Lung (tissue), 12 donors: Measurements from ENCODE around the gene PLP2. TPM values are rescaled to one million over a fixed set of nuclear protein-coding genes. Genes with fewer than 3 reads are reported as not detected.
"Not testable (repeated sequence)": the region's sequence is repeated elsewhere in the genome, so short reads cannot be mapped to it uniquely, and the experiment has no call there.

Source experiments
- ATAC-seq: fragments of 200-7000 bp; cut with Tn5 transposase; one replicate; pipeline ENCODE4 v1.9.1; 2020; ENCODE audit warnings: moderate number of reproducible peaks; ENCODE audit not compliant: insufficient read depth, low FRiP score
- DNase-seq, 3 donors: peaks; one replicate each; pipeline ENCODE4 v3.0.0-alpha.2; 2013 to 2017
- H3K27ac ChIP-seq, 2 donors: one replicate each; pipeline ENCODE4 v1.5.1; 2013; ENCODE audit warnings: mild to moderate bottlenecking in 2 of 2, moderate library complexity in 2 of 2, control low read depth in 1 of 2, inconsistent platforms in 1 of 2, low read depth in 1 of 2, low read length in 1 of 2
- H3K27me3 ChIP-seq, 3 donors: one replicate each; pipeline ENCODE4 v1.5.1; 2013; ENCODE audit warnings: low read length in 2 of 3; ENCODE audit not compliant: control insufficient read depth in 3 of 3, insufficient read depth in 3 of 3
- H3K36me3 ChIP-seq, 4 donors: one replicate each; pipeline ENCODE4 v1.5.1; 2013; ENCODE audit warnings: low read length in 4 of 4, mild to moderate bottlenecking in 1 of 4, moderate library complexity in 1 of 4; ENCODE audit not compliant: control insufficient read depth in 4 of 4, insufficient read depth in 4 of 4
- H3K4me1 ChIP-seq, 5 donors: one replicate each; pipeline ENCODE4 v1.5.1; 2013; ENCODE audit warnings: low read length in 5 of 5, mild to moderate bottlenecking in 2 of 5, moderate library complexity in 1 of 5; ENCODE audit not compliant: control insufficient read depth in 5 of 5, insufficient read depth in 5 of 5
- H3K4me3 ChIP-seq: one replicate; pipeline ENCODE4 v1.5.1; 2013; ENCODE audit warnings: mild to moderate bottlenecking, control low read depth, moderate library complexity
- H3K9ac ChIP-seq, 2 donors: one replicate each; pipeline ENCODE4 v1.5.1; 2013; ENCODE audit warnings: low read length in 2 of 2, control low read depth in 1 of 2; ENCODE audit not compliant: insufficient read depth in 1 of 2
- H3K9me3 ChIP-seq, 4 donors: one replicate each; pipeline ENCODE4 v1.5.1; 2013; ENCODE audit warnings: low read length in 3 of 4, mild to moderate bottlenecking in 1 of 4, moderate library complexity in 1 of 4; ENCODE audit not compliant: control insufficient read depth in 4 of 4, insufficient read depth in 3 of 4
- WGBS, 2 donors: extraction: QIAGEN DNeasy Blood & Tissue Kit; methylation state at CpG; one replicate each; pipeline ENCODE4 v1.1.7; 2013; 5-methylcytosine and 5-hydroxymethylcytosine counted together
- polyA plus RNA-seq, 2 donors: library from polyadenylated mRNA; stranded (reverse); fragments of 200-250 nt; gene quantifications; one replicate each; pipeline ENCODE4 v1.2.1, GENCODE V29; 2013
- total RNA-seq, 2 donors: library from RNA; depleted of rRNA in 1 of 2; stranded (reverse); fragments of >200 nt in 1 of 2; gene quantifications; one replicate each; pipeline ENCODE4 v1.2.1, GENCODE V29; 2014 to 2021
- TF ChIP-seq, protein P1 (sequence below): IDR thresholded peaks from 2 replicates; pipeline ENCODE4 v1.5.1; 2012; ENCODE audit warnings: mild to moderate bottlenecking; ENCODE audit errors: control extremely low read depth, extremely low read depth
- donor health status: control.
- donor health status: control.
- donor health status: Bipolar disorder and iron deficiency.
- donor health status: healthy.
- donor health status: DM: yes; HTN: yes; CAD: no.

Gene PLP2
- total and polyA plus RNA-seq, 4 donors: 8.9 to 222 (median 159) TPM

DNA sequence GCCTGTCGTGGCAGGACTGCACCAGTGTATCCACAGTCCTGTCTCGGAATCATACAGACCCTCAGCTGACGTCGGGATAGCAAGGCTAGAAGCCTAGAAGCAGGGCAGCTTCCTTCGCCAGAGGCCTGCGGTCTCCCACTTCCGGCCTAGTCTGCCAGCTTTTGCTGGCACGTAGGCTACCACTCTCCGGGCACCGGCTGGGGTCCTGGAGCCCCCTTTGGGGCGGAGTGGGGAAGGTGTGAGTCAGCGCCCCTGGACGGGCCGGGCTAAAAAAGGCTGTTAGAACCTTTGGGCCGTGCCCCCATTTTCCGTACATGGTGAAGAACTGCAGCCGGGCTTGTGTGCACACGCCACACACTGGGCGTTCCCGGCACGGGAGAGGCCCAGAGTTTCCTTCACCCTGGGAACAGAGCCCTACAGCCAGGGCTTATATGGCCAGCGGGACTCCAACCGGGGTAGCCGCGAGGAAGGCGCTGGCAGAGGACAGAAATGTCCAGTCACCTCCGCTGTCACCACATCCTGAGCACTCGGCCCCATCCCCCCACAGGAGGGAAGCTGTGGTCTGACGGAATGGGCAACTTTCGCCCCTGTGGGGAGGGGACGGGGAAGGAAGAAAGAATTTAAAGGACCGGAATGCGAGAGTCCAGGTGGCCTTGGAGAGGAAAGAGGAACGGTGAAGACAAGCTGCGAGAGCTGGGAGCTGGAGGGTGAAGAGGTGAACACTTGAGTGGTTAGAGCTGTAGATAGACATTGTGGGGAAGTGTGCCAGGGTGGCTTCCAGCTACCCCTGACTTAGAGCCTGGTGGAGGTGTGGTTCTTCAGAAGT, 4.6 kb upstream of the PLP2 start:
- H3K36me3 ChIP-seq: no peaks in the 10 kb centered on the region
- H3K4me1 ChIP-seq: peaks cover 0 to 5% (median 0%) of the 10 kb centered on the region in 5 donors
- WGBS, 2 donors: 0 to 42% methylated on average over 32 to 35 of the region's 35 CpGs
- H3K27me3 ChIP-seq: peaks cover 0 to 5% (median 4%) of the 10 kb centered on the region in 3 donors
- DNase-seq: peak; percentile 45 to 63 (median 59)
- H3K9me3 ChIP-seq: peaks cover 0 to 11% (median 1%) of the 10 kb centered on the region in 4 donors
- H3K27ac ChIP-seq: peak overlapping the region; percentile 82 to 94
- peak overlapping the region in 1 of 2 donors; percentile 5 for H3K9ac ChIP-seq
- peak; percentile 27 for ATAC-seq
- TF ChIP-seq, protein P1, sequence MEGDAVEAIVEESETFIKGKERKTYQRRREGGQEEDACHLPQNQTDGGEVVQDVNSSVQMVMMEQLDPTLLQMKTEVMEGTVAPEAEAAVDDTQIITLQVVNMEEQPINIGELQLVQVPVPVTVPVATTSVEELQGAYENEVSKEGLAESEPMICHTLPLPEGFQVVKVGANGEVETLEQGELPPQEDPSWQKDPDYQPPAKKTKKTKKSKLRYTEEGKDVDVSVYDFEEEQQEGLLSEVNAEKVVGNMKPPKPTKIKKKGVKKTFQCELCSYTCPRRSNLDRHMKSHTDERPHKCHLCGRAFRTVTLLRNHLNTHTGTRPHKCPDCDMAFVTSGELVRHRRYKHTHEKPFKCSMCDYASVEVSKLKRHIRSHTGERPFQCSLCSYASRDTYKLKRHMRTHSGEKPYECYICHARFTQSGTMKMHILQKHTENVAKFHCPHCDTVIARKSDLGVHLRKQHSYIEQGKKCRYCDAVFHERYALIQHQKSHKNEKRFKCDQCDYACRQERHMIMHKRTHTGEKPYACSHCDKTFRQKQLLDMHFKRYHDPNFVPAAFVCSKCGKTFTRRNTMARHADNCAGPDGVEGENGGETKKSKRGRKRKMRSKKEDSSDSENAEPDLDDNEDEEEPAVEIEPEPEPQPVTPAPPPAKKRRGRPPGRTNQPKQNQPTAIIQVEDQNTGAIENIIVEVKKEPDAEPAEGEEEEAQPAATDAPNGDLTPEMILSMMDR: no peak
- H3K4me3 ChIP-seq: no peak overlapping the region

DNA sequence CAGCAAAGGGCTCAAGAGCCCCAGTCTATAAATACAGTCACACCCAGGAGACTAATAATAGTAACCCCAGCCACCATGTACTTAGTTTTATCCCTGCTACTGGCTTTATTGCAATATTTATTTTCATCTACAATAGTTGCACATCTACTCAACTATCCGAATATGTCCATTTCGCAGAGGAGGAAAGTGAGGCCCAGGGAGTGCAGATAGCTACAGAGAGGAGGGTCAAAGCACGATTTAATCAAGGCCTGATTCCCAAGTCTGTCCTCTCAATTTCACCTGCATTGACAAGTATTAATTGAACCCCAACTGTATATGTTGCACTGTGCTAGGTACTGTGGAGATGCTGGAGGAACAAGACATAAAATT, 4.0 kb upstream of the PLP2 start:
- ATAC-seq: no peak
- DNase-seq: no peak
- peaks cover 0 to 5% (median 0%) of the 10 kb centered on the region in 5 donors for H3K4me1 ChIP-seq
- H3K9me3 ChIP-seq: peaks cover 0 to 11% (median 1%) of the 10 kb centered on the region in 4 donors
- H3K27ac ChIP-seq: peak overlapping the region; percentile 82 to 94
- 57 to 60% methylated on average over 3 of the region's 3 CpGs for WGBS, 2 donors
- H3K9ac ChIP-seq: no peak overlapping the region
- no peaks in the 10 kb centered on the region for H3K36me3 ChIP-seq
- H3K4me3 ChIP-seq: no peak overlapping the region
- peaks cover 0 to 5% (median 4%) of the 10 kb centered on the region in 3 donors for H3K27me3 ChIP-seq
- TF ChIP-seq, protein P1: no peak

DNA sequence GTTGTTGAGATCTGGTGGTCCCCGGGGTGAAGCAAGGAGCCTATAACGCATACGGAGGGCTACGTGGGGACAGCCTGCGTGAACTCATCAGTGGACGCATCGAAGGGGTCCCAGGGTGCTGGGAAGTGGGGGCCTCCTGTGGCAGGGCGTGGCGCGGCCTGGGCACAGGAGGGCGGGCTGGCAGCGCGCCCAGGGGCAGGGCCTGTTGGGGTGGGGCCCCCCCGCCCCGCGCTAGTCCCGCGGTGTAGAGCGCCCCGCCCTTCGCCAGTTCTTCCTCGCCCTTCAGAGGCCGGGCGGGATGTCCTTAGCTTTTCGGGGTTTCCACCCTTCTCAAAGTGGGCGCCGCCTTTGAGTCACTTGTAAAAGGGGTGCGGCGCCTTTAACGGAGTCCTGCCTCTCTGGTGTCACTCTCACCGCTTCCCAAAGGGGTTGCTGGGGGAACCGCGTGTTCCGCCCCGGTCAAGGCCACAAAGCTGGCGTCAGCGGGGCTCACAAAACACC, 632 bp downstream of the PLP2 start:
- peaks cover 0 to 8% (median 1%) of the 10 kb centered on the region in 4 donors for H3K9me3 ChIP-seq
- DNase-seq (peak in 1 of 3 donors; percentile 51), ATAC-seq (peak; percentile 61)
- WGBS, 2 donors: 0 to 40% methylated on average over 9 to 37 of the region's 37 CpGs
- TF ChIP-seq, protein P1: no peak
- peaks cover 0 to 5% (median 4%) of the 10 kb centered on the region in 3 donors for H3K27me3 ChIP-seq
- peak overlapping the region; percentile 88 for H3K27ac ChIP-seq
- peak overlapping the region; percentile 28 for H3K4me3 ChIP-seq
- H3K36me3 ChIP-seq: peaks cover 0 to 9% (median 3%) of the 10 kb centered on the region in 4 donors
- H3K4me1 ChIP-seq: peaks cover 0 to 3% (median 0%) of the 10 kb centered on the region in 5 donors
- H3K9ac ChIP-seq: no peak overlapping the region

DNA sequence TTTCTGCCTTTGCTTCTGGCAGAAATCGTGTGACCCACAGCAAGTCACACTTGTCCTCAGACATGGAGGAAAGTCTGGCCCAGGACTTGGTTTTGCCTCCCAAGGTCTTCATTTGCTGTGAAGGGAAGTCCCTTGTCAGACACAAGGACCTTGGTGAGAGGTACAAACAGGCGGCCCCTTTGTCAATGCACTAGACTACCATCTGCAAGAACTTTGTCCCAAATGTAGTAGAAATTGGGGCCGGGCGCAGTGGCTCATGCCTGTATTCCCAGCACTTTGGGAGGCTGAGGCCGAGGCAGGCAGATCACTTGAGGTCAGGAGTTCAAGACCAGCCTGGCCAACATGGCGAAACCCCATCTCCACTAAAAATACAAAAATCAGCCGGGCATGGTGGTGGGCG, 1.8 kb downstream of the PLP2 start:
- 86 to 95% methylated on average over 8 of the region's 8 CpGs for WGBS, 2 donors
- ATAC-seq, H3K27me3 ChIP-seq, H3K27ac ChIP-seq, H3K4me1 ChIP-seq, H3K4me3 ChIP-seq, H3K9ac ChIP-seq, H3K9me3 ChIP-seq, DNase-seq: not testable (repeated sequence)
- H3K36me3 ChIP-seq: peaks cover 0 to 11% (median 3%) of the 10 kb centered on the region in 4 donors
